ENCODE results near the gene POLR2L. TPM values are rescaled to one million over a fixed set of nuclear protein-coding genes. Genes with fewer than 3 reads are reported as not detected.

The POLR2L gene
- total RNA-seq, 1 donor from 2014 or later, result 142 TPM

DNA sequence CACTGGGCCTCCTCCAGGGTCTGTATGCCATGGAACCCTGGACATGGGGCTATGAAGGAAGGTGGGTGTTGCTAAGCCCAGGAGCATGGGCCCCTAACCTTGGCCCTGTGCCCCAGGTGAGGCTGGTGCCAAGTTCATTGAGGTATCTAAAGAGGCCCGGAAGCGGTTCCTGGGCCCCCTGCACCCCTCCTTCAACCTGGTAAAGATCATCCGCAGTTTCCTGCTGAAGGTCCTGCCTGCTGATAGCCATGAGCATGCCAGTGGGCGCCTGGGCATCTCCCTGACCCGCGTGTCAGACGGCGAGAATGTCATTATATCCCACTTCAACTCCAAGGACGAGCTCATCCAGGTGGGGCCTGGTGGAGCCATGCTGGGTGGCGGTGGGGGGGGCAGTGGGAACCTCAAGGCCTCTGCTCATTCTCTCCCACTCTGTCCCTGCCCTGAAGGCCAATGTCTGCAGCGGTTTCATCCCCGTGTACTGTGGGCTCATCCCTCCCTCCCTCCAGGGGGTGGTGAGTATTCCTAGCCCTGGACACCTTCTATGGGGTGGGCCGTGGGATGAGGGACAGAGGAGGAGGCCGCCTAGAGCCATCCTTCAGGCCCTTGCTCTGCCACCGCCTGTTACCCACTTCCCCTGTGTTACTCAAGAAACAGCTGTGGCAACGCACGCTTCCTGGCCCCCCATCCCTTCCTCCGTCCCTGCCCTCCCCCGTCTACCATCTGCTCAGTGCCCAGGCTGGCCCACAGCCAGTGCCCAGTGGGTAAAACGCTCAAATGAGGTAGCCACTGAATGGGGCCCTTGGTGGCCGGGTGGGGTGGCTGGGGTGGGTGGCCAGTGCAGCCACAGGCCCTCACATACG is 20.6 kb downstream of the POLR2L start:
- Mint-ChIP-seq H3K27ac (ENCODE audit: unreplicated experiment) (no peak overlapping the region), H3K4me1 (ENCODE audit: low read depth) (peaks cover 26% of the 10 kb centered on the region), H3K36me3 (ENCODE audit: low read depth) (peaks cover 6% of the 10 kb centered on the region), H3K4me3 (ENCODE audit: unreplicated experiment) (no peak overlapping the region), H3K9me3 (ENCODE audit: low read depth) (no peaks in the 10 kb centered on the region), H3K27me3 (ENCODE audit: low read depth) (no peaks in the 10 kb centered on the region)
- TF ChIP-seq, protein P1, sequence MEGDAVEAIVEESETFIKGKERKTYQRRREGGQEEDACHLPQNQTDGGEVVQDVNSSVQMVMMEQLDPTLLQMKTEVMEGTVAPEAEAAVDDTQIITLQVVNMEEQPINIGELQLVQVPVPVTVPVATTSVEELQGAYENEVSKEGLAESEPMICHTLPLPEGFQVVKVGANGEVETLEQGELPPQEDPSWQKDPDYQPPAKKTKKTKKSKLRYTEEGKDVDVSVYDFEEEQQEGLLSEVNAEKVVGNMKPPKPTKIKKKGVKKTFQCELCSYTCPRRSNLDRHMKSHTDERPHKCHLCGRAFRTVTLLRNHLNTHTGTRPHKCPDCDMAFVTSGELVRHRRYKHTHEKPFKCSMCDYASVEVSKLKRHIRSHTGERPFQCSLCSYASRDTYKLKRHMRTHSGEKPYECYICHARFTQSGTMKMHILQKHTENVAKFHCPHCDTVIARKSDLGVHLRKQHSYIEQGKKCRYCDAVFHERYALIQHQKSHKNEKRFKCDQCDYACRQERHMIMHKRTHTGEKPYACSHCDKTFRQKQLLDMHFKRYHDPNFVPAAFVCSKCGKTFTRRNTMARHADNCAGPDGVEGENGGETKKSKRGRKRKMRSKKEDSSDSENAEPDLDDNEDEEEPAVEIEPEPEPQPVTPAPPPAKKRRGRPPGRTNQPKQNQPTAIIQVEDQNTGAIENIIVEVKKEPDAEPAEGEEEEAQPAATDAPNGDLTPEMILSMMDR (IDR thresholded peaks at IDR 0.05), result no peak
- no peak for DNase-seq (ENCODE audit: low spot score)

DNA sequence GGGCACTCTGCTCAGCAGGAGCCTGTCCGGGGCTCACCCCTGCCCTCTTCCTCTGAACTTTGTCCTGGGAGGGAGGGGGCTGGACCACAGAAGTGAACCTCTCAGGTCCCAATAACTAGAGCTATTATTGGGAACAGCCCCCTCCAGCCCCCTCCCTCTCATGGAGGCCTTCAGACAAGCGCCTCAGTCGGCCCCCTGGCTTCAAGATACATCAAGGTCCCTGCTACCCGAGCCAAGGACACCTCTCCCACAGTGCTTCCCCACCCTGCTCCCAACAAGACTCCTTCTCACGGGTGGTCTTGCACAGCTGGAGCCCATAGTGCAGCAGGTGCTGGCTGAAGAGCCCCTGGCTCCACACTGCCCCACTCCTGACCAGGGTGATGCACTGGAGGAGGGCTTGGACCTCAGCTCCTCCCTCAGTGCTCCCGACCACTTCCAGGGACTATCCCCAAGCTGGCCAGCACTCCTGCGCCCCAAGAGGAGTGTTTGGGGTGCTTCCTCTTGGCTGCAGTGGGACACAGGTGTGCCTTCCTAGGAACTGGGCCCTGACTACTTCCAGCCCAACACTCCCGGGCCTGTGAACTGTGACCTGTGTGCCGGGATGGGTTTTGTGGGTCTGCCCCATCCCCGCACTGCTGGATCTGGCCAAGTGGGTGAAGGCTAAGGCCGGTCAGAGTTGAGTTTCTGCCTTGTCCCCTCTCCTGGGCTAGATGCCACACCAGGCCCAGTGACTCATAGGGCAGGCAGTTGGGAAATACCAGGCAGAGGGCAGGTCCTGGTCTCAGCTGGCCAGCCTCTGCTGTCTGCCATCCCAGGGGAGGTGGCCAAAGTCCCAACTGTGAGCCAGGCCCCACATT is 21.4 kb downstream of the POLR2L start:
- Mint-ChIP-seq H3K4me3 (ENCODE audit: unreplicated experiment) (peak overlapping the region; percentile 80), H3K36me3 (ENCODE audit: low read depth) (peaks cover 6% of the 10 kb centered on the region), H3K27me3 (ENCODE audit: low read depth) (no peaks in the 10 kb centered on the region), H3K27ac (ENCODE audit: unreplicated experiment) (peak overlapping the region; percentile 73), H3K9me3 (ENCODE audit: low read depth) (no peaks in the 10 kb centered on the region), H3K4me1 (ENCODE audit: low read depth) (peaks cover 22% of the 10 kb centered on the region)
- TF ChIP-seq, protein P1 (IDR thresholded peaks at IDR 0.05), result no peak
- no peak for DNase-seq (ENCODE audit: low spot score)

DNA sequence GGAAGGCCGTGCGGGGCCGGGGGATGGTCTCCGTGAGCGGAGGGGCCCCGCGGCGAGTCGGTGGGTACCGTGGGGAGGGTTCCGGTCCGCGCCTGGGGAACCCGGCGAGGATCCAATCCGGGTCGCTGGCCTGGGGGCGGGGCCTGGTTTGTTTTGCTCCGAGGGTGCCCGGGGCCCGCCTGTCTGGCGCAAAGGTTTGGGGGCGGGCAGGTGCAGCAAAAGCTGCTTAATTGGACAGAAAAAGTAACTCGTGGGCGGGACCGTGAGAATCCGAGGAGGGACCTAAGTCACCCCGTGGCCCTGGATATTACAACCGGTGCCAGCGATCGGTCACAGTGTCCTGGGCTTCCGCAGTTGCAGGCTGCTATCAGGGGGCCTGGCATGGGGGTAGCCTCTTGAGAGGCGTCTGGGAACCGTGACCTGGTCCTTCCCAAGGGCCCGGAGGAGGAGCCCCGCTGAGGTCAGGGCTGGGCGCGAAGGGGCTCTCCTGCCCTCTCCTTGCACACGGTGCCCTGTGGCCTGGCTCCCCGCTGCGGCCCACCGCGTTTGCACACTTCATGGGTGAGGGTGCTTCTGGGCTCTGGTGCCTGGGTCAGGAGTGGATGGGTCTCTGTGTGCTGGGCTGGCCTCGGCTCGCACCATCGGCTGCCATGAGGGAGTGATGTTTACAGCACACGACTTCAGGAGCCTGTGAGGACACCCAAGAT is 22.2 kb downstream of the POLR2L start:
- Mint-ChIP-seq H3K9me3 (ENCODE audit: low read depth) (no peaks in the 10 kb centered on the region), H3K4me1 (ENCODE audit: low read depth) (peaks cover 22% of the 10 kb centered on the region), H3K4me3 (ENCODE audit: unreplicated experiment) (peak overlapping the region; percentile 80), H3K36me3 (ENCODE audit: low read depth) (peaks cover 5% of the 10 kb centered on the region), H3K27ac (ENCODE audit: unreplicated experiment) (peak overlapping the region; percentile 83), H3K27me3 (ENCODE audit: low read depth) (no peaks in the 10 kb centered on the region)
- no peak for DNase-seq (ENCODE audit: low spot score)
- TF ChIP-seq, protein P1 (IDR thresholded peaks at IDR 0.05), result no peak

DNA sequence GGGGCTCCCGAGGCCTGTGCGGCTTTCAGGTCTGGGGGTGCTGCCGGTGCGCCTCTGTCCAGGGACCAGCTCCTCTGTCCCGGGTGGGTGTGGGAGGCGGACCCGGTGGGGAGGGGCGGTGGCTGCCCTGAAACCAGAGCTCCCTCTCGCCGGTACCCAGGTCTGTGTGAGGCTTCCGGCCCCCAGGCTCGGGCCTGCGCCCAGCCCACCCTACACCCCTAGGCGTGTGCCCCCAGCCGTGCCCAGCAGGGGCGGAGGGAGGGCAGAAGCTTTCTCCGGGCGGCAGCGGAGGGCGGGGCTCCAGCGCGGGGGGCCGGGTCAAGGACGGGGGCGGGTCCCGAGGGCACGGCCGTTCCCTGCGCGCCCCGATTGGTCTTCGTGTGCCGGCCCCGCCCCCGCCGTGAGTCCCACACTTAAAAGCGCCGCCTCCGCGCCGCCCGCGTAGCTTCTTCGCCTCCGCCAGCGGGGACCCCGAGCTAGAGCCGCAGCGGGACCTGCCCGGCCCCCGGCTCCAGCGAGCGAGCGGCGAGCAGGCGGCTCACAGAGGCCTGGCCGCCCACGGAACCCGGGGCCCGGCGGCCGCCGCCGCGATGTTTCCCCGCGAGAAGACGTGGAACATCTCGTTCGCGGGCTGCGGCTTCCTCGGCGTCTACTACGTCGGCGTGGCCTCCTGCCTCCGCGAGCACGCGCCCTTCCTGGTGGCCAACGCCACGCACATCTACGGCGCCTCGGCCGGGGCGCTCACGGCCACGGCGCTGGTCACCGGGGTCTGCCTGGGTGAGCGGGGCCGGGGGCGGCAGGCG is 23.0 kb downstream of the POLR2L start:
- H3K27ac Mint-ChIP-seq (ENCODE audit: unreplicated experiment), result peak overlapping the region; percentile 74
- H3K4me3 Mint-ChIP-seq (ENCODE audit: unreplicated experiment), result peak overlapping the region; percentile 80
- peaks cover 2% of the 10 kb centered on the region for H3K36me3 Mint-ChIP-seq (ENCODE audit: low read depth)
- no peak for DNase-seq (ENCODE audit: low spot score)
- TF ChIP-seq, protein P1 (IDR thresholded peaks at IDR 0.05), result no peak
- H3K4me1 Mint-ChIP-seq (ENCODE audit: low read depth), result peaks cover 22% of the 10 kb centered on the region
- H3K27me3 Mint-ChIP-seq (ENCODE audit: low read depth), result no peaks in the 10 kb centered on the region
- H3K9me3 Mint-ChIP-seq (ENCODE audit: low read depth), result no peaks in the 10 kb centered on the region

Measured in chondrocyte (in vitro differentiated cells).